ENCODE measurements around the gene SLC6A15. TPM values are rescaled to one million over a fixed set of nuclear protein-coding genes. Genes with fewer than 3 reads are reported as not detected.

SLC6A15 gene
- total RNA-seq, 4 donors from 2014 or later: 0.89 to 4.0 (median 1.6) TPM

DNA sequence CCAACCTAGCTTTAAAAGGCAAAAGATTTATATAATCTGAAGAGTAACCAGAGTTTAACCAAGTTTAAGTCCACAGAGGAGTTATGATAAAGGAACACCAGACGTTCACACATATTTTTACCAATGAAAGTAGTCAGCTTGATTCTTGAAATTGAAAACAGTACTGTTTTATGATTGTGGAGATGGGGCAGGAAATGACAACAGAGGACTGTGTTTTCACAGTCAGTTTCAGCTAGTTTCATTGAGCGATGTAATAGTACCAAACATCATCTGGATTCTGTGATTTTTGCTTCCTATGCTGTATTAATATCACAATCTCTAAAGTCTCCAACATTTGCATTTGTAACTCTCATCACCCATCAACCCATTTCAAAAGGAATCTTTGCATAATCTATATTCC is 34.2 kb upstream of the SLC6A15 start:
- Histone ChIP-seq H3K27me3 (no peaks in the 10 kb centered on the region), H3K4me3 (replicated peaks in 1 of 3) (no peak overlapping the region), H3K9me3 (no peaks in the 10 kb centered on the region), H3K27ac (no peak overlapping the region), H3K4me1 (no peaks in the 10 kb centered on the region), H3K36me3 (no peaks in the 10 kb centered on the region)
- DNase-seq: no peak
- TF ChIP-seq, protein P1, sequence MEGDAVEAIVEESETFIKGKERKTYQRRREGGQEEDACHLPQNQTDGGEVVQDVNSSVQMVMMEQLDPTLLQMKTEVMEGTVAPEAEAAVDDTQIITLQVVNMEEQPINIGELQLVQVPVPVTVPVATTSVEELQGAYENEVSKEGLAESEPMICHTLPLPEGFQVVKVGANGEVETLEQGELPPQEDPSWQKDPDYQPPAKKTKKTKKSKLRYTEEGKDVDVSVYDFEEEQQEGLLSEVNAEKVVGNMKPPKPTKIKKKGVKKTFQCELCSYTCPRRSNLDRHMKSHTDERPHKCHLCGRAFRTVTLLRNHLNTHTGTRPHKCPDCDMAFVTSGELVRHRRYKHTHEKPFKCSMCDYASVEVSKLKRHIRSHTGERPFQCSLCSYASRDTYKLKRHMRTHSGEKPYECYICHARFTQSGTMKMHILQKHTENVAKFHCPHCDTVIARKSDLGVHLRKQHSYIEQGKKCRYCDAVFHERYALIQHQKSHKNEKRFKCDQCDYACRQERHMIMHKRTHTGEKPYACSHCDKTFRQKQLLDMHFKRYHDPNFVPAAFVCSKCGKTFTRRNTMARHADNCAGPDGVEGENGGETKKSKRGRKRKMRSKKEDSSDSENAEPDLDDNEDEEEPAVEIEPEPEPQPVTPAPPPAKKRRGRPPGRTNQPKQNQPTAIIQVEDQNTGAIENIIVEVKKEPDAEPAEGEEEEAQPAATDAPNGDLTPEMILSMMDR (IDR thresholded peaks at IDR 0.05): no peak
- no peak for TF ChIP-seq POLR2A (IDR thresholded peaks at IDR 0.05)
- intact Hi-C loops (cut with DNase I): no loop called here
- 75 to 79% methylated on average over 2 of the region's 2 CpGs for WGBS, 2 donors

DNA sequence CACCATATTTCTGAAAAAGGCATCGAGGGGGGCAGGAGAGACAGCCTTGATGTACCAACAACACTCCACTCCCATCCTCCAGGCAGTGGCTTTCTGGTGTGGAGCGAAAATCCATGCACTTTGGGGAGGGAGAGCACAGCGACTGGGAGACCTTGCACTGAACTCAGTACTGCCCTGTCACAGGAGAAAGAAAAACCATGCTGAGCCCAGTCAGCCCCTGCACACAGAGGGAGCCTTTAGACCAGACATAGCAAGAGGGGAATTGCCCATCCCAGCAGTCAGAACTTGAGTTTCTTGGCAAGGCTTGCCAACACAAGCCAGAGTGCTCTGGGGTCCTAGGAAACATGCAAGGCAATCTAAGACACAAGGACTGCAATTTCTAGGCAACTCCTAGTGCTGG is 24.8 kb upstream of the SLC6A15 start:
- no peak for DNase-seq
- Histone ChIP-seq H3K36me3 (no peaks in the 10 kb centered on the region), H3K27me3 (no peaks in the 10 kb centered on the region), H3K9me3 (no peaks in the 10 kb centered on the region), H3K4me3 (replicated peaks in 1 of 3) (no peak overlapping the region), H3K4me1 (no peaks in the 10 kb centered on the region), H3K27ac (no peak overlapping the region)
- TF ChIP-seq, protein P1 (IDR thresholded peaks at IDR 0.05): no peak
- TF ChIP-seq POLR2A (IDR thresholded peaks at IDR 0.05): no peak
- intact Hi-C loops (cut with DNase I): no loop called here
- 69 to 77% methylated on average over 3 of the region's 3 CpGs for WGBS, 2 donors

DNA sequence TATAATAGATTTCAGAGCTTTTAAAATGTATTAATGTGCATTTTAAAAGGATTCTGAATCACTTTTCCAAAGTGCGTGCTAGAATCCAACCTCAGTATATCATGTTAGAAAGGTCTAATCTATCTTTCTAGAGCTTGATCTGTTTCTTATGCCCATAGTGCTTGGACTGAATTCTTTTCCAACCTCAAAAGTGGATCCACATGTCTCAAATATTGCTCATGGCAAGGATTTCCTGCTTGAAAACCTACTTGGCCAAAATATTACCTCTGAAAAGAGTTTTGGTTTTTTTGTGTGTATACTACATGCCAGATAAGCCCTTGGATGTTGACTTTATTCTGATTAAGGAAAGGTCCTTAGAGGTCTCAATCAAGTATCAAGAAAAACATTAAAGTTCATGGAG is 16.9 kb upstream of the SLC6A15 start:
- Histone ChIP-seq H3K36me3 (no peaks in the 10 kb centered on the region), H3K9me3 (no peaks in the 10 kb centered on the region), H3K4me3 (replicated peaks in 1 of 3) (no peak overlapping the region), H3K27me3 (no peaks in the 10 kb centered on the region), H3K4me1 (no peaks in the 10 kb centered on the region), H3K27ac (no peak overlapping the region)
- intact Hi-C loops (cut with DNase I): no loop called here
- no peak for DNase-seq
- 96% methylated on average over 1 of the region's 1 CpG for WGBS, 2 donors
- TF ChIP-seq, protein P1 (IDR thresholded peaks at IDR 0.05): no peak
- no peak for TF ChIP-seq POLR2A (IDR thresholded peaks at IDR 0.05)

DNA sequence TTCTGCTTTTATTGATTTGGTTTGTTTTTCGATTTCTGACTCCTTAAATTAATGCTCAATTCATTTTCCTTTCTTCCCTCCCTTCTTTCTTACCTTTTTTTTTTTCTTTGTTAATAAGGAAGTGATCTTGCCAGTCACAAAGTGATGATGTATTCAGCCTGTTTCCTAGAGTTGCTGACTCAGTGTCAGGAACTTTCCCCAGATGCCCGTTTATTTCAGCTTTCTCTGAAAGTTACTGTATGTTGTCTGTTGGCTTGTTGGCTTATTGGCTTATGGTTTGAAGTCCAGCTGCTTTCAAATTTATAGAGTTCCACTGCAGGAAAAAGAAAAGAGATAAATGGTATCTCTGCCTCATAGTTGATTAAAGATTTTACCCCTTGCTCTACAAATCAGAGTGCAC is 12.4 kb upstream of the SLC6A15 start:
- Histone ChIP-seq H3K4me3 (replicated peaks in 1 of 3) (no peak overlapping the region), H3K36me3 (no peaks in the 10 kb centered on the region), H3K9me3 (no peaks in the 10 kb centered on the region), H3K4me1 (no peaks in the 10 kb centered on the region), H3K27me3 (no peaks in the 10 kb centered on the region), H3K27ac (no peak overlapping the region)
- 58 to 63% methylated on average over 2 of the region's 2 CpGs for WGBS, 2 donors
- no peak for DNase-seq
- intact Hi-C loops (cut with DNase I): no loop called here
- TF ChIP-seq POLR2A (IDR thresholded peaks at IDR 0.05): no peak
- TF ChIP-seq, protein P1 (IDR thresholded peaks at IDR 0.05): no peak

- Histone ChIP-seq H3K27ac (no peak overlapping the region), H3K4me3 (replicated peaks in 1 of 3) (no peak overlapping the region), H3K4me1 (no peaks in the 10 kb centered on the region), H3K36me3 (no peaks in the 10 kb centered on the region), H3K27me3 (no peaks in the 10 kb centered on the region), H3K9me3 (no peaks in the 10 kb centered on the region)
- no peak for DNase-seq
- TF ChIP-seq POLR2A (IDR thresholded peaks at IDR 0.05): no peak
- TF ChIP-seq, protein P1 (IDR thresholded peaks at IDR 0.05): no peak
- WGBS, 2 donors: 61 to 65% methylated on average over 2 of the region's 2 CpGs
- intact Hi-C loops (cut with DNase I): no loop called here
These were observed 10.1 kb upstream of the SLC6A15 start for GRCh38 chr12:84922693-84923092.
